Measurements from ENCODE around the gene PARP3. TPM values are rescaled to one million over a fixed set of nuclear protein-coding genes. Genes with fewer than 3 reads are reported as not detected.
A peak's percentile ranks its signal among the peaks of the same experiment; 100 is the strongest.
"Not testable (repeated sequence)": the region's sequence is repeated elsewhere in the genome, so short reads cannot be mapped to it uniquely, and the experiment has no call there.

The PARP3 gene
- total RNA-seq, 1 donor from 2014 or later = 12.4 TPM

- peaks cover 24% of the 10 kb centered on the region for H3K4me1 Mint-ChIP-seq (ENCODE audit: unreplicated experiment)
- H3K36me3 Mint-ChIP-seq (ENCODE audit: unreplicated experiment) = no peaks in the 10 kb centered on the region
- TF ChIP-seq CTCF (IDR thresholded peaks at IDR 0.05) = no peak
- H3K27me3 Mint-ChIP-seq (ENCODE audit: unreplicated experiment) = no peaks in the 10 kb centered on the region
- peak overlapping the region; percentile 98 for H3K27ac Mint-ChIP-seq (ENCODE audit: unreplicated experiment)
- no peak overlapping the region for H3K4me3 Mint-ChIP-seq (ENCODE audit: unreplicated experiment)
- H3K9me3 Mint-ChIP-seq (ENCODE audit: unreplicated experiment) = no peaks in the 10 kb centered on the region
- DNase-seq (ENCODE audit: extremely low spot score, unreplicated experiment) = no peak
These were observed 42.9 kb downstream of the PARP3 start for GRCh38 chr3:51985063-51985462.

GRCh38 chr3:51986010-51986947 lies 44.1 kb downstream of the PARP3 start:
- DNase-seq (ENCODE audit: extremely low spot score, unreplicated experiment) = no peak
- no peak for TF ChIP-seq CTCF (IDR thresholded peaks at IDR 0.05)
- no peak overlapping the region for H3K27ac Mint-ChIP-seq (ENCODE audit: unreplicated experiment)
- no peaks in the 10 kb centered on the region for H3K9me3 Mint-ChIP-seq (ENCODE audit: unreplicated experiment)
- no peaks in the 10 kb centered on the region for H3K27me3 Mint-ChIP-seq (ENCODE audit: unreplicated experiment)
- peaks cover 23% of the 10 kb centered on the region for H3K4me1 Mint-ChIP-seq (ENCODE audit: unreplicated experiment)
- H3K36me3 Mint-ChIP-seq (ENCODE audit: unreplicated experiment) = no peaks in the 10 kb centered on the region
- no peak overlapping the region for H3K4me3 Mint-ChIP-seq (ENCODE audit: unreplicated experiment)

GRCh38 chr3:51987568-51987967 lies 45.4 kb downstream of the PARP3 start:
- H3K27me3 Mint-ChIP-seq (ENCODE audit: unreplicated experiment) = no peaks in the 10 kb centered on the region
- H3K4me3 Mint-ChIP-seq (ENCODE audit: unreplicated experiment) = no peak overlapping the region
- no peak for TF ChIP-seq CTCF (IDR thresholded peaks at IDR 0.05)
- peaks cover 17% of the 10 kb centered on the region for H3K4me1 Mint-ChIP-seq (ENCODE audit: unreplicated experiment)
- DNase-seq (ENCODE audit: extremely low spot score, unreplicated experiment) = no peak
- H3K27ac Mint-ChIP-seq (ENCODE audit: unreplicated experiment) = no peak overlapping the region
- H3K9me3 Mint-ChIP-seq (ENCODE audit: unreplicated experiment) = no peaks in the 10 kb centered on the region
- peaks cover 4% of the 10 kb centered on the region for H3K36me3 Mint-ChIP-seq (ENCODE audit: unreplicated experiment)

- Mint-ChIP-seq H3K36me3 (ENCODE audit: unreplicated experiment) (peaks cover 9% of the 10 kb centered on the region), H3K9me3 (ENCODE audit: unreplicated experiment) (no peaks in the 10 kb centered on the region), H3K4me3 (ENCODE audit: unreplicated experiment) (no peak overlapping the region), H3K4me1 (ENCODE audit: unreplicated experiment) (peaks cover 10% of the 10 kb centered on the region), H3K27me3 (ENCODE audit: unreplicated experiment) (no peaks in the 10 kb centered on the region), H3K27ac (ENCODE audit: unreplicated experiment) (peak overlapping the region; percentile 19)
- DNase-seq (ENCODE audit: extremely low spot score, unreplicated experiment) = no peak
- TF ChIP-seq CTCF (IDR thresholded peaks at IDR 0.05) = no peak
These were observed 46.4 kb downstream of the PARP3 start for GRCh38 chr3:51988286-51989146.

DNA sequence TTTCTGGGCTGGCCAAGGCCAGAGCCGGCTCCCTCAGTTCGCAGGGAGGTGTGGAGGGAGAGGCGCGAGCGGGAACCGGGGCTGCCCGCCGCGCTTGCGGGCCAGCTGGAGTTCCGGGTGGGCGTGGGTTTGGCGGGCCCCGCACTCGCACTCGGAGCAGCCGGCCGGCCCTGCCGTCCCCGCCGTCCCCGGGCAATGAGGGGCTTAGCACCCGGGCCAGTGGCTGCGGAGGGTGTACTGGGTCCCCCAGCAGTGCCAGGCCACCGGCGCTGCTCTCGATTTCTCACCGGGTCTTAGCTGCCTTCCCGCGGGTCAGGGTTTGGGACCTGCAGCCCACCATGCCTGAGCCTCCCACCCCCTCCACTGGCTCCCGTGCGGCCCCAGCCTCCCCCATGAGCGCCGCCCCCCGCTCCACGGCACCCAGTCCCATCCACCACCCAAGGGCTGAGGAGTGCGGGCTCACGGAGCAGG lies 48.4 kb downstream of the PARP3 start:
- H3K27me3 Mint-ChIP-seq (ENCODE audit: unreplicated experiment); DNase-seq (ENCODE audit: extremely low spot score, unreplicated experiment); H3K27ac Mint-ChIP-seq (ENCODE audit: unreplicated experiment); H3K4me3 Mint-ChIP-seq (ENCODE audit: unreplicated experiment); H3K9me3 Mint-ChIP-seq (ENCODE audit: unreplicated experiment): not testable (repeated sequence)
- peaks cover 18% of the 10 kb centered on the region for H3K36me3 Mint-ChIP-seq (ENCODE audit: unreplicated experiment)
- H3K4me1 Mint-ChIP-seq (ENCODE audit: unreplicated experiment) = peaks cover 16% of the 10 kb centered on the region
